Heart right ventricle (tissue), 16 donors: Measurements from ENCODE around the gene RIN3. TPM values are rescaled to one million over a fixed set of nuclear protein-coding genes. Genes with fewer than 3 reads are reported as not detected.
A peak's percentile ranks its signal among the peaks of the same experiment; 100 is the strongest.
"Not testable (repeated sequence)": the region's sequence is repeated elsewhere in the genome, so short reads cannot be mapped to it uniquely, and the experiment has no call there.

Experiments
- ATAC-seq, 8 donors: fragments of 200-7000 bp; cut with Tn5 transposase; one replicate each; pipeline ENCODE4 v1.9.1; 2020; ENCODE audit warnings: mild to moderate bottlenecking in 8 of 8, moderate library complexity in 8 of 8, moderate number of reproducible peaks in 1 of 8
- DNase-seq, 2 donors: peaks; one replicate each; pipeline ENCODE4 v3.0.0-alpha.2; 2020
- H3K27ac ChIP-seq, 10 donors: fragments of 200-600 bp; sonication (generic) in 2 of 10; one replicate each; pipeline versions ENCODE4 v1.5.0 to v1.8.0; 2020 to 2022; ENCODE audit warnings: mild to moderate bottlenecking in 3 of 10
- H3K27me3 ChIP-seq, 7 donors: fragments of 200-600 bp; one replicate each; pipeline ENCODE4 v1.8.0; 2021 to 2022; ENCODE audit warnings: mild to moderate bottlenecking in 2 of 7
- H3K36me3 ChIP-seq, 9 donors: fragments of 200-600 bp; sonication (generic) in 1 of 9; one replicate each; pipeline versions ENCODE4 v1.5.0 to v1.8.0; 2020 to 2022; ENCODE audit warnings: mild to moderate bottlenecking in 2 of 9
- H3K4me1 ChIP-seq, 9 donors: fragments of 200-600 bp; sonication (generic) in 1 of 9; one replicate each; pipeline versions ENCODE4 v1.5.0 to v1.8.0; 2020 to 2022; ENCODE audit warnings: mild to moderate bottlenecking in 4 of 9
- H3K4me3 ChIP-seq, 10 donors: fragments of 200-600 bp; sonication (generic) in 2 of 10; one replicate each; pipeline versions ENCODE4 v1.5.0 to v1.8.0; 2020 to 2022; ENCODE audit warnings: mild to moderate bottlenecking in 7 of 10, moderate library complexity in 2 of 10
- H3K9me3 ChIP-seq, 11 donors: fragments of 200-600 bp in 10 of 11; sonication (generic) in 2 of 11; one replicate each; pipeline versions ENCODE4 v1.5.0 to v1.8.0; 2013 to 2022; ENCODE audit warnings: mild to moderate bottlenecking in 2 of 11, control low read depth in 1 of 11, moderate library complexity in 1 of 11
- WGBS, 2 donors: extraction: QIAGEN DNeasy Blood & Tissue Kit; methylation state at CpG; one replicate each; pipeline ENCODE4 v1.1.7; 2013; ENCODE audit warnings: inconsistent platforms in 1 of 2; 5-methylcytosine and 5-hydroxymethylcytosine counted together
- intact Hi-C, 10 donors: fragments of 100-400 bp; cut with DNase I; formaldehyde crosslinking; loops; one replicate each; pipeline versions ENCODE4 v1.11.1 to v1.14.2; 2022
- polyA plus RNA-seq, 2 donors: library from polyadenylated mRNA; stranded (reverse); fragments of 200-250 nt; gene quantifications; one replicate each; pipeline ENCODE4 v1.2.3, GENCODE V29; 2013
- total RNA-seq, 10 donors: library from RNA; stranded (reverse); fragmentation: NEBNext Ultra II Directional in 3 of 10; extraction: Animal tissue kit (Norgen Biotek cat#: 25700) in 3 of 10; gene quantifications; one replicate each; pipeline versions ENCODE4 v1.2.1 to v1.2.4, GENCODE V29; 2021 to 2023
- TF ChIP-seq, protein P1 (sequence below), 9 donors: fragments of 200-600 bp; sonication (generic) in 2 of 9; IDR thresholded peaks; one replicate each; pipeline versions ENCODE4 v1.5.0 to v1.8.0; 2021 to 2022; ENCODE audit warnings: antibody characterized with exemption in 9 of 9, mild to moderate bottlenecking in 5 of 9, moderate library complexity in 1 of 9
- donor health status: Arrhythmogenic right ventricular cardiomyopathy.
- donor health status: ischemic (EF 13 %, LVEDD 7.1; RV severe dilation, severe dysfunction).
- donor health status: healthy with polysubstance abuse.
- donor health status: DM: no; HTN: yes; CAD: no.
- donor health status: DM: no; HTN: no; CAD: no.
- donor health status: ischemic (EF 25% LVEDD 6.9; RV normal size, moderate dysfunction).
- donor health status: ischemic (EF 25% LVEDD 5.7; RV mildly dilated, moderate dysfunction).
- donor health status: healthy.
- donor health status: DM: yes; HTN: yes; CAD: no.
- donor health status: Ischemic cardiomyopathy.
- donor health status: ischemic (EF 35%, LVEDD 5.7; RV mildly dilated, moderate dysfunction).
- donor health status: nonischemic (EF 11% LVEDD 7.7; RV severe dilation, severe dysfunction).
- donor health status: DM: yes; HTN: yes; CAD: no.
- donor health status: PGD.
- donor health status: ischemic (EF 29% LVEDD 5.4; RV normal size, mild dysfunction).
- donor health status: nonischemic (EF 23%, LVEDD 6.1; RV moderate dilation, normal function).

RIN3 gene
- total and polyA plus RNA-seq, 12 donors = 7.2 to 24.0 (median 12.2) TPM

DNA sequence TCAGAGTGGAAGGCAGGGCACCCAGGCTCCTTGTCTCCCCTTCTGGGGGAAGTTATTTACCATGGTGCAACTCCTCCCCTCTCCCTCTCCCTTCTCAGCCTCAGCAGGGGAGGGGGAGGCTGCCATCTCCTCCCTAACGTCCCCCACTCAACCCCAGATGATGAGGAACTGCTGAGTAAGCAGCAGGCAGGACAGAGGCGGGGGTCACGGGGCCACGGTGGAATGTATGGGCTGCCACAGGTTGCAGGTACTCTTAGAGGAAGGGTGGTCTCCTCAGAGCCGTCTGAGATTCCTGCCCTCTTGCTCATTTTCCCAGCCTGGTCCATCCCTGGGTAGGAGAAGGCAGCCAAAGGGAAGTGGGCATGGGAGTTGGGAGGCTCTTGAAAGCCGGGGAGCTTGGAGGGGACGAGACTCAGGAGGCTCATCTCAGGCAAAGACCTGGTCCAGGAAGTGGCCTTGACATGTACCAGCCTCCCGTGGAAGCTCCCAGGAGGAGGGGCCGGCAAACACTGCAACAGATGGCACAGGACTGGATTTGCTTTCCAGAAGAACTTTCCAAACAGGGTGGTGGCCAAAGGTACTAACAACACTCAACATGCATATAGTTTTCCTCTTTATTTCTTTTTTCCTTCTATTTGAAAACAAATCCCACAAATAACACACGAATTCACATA is 19.0 kb downstream of the RIN3 start:
- peak in 1 of 8 donors; percentile 3 for ATAC-seq
- intact Hi-C loops = no loop called here

DNA sequence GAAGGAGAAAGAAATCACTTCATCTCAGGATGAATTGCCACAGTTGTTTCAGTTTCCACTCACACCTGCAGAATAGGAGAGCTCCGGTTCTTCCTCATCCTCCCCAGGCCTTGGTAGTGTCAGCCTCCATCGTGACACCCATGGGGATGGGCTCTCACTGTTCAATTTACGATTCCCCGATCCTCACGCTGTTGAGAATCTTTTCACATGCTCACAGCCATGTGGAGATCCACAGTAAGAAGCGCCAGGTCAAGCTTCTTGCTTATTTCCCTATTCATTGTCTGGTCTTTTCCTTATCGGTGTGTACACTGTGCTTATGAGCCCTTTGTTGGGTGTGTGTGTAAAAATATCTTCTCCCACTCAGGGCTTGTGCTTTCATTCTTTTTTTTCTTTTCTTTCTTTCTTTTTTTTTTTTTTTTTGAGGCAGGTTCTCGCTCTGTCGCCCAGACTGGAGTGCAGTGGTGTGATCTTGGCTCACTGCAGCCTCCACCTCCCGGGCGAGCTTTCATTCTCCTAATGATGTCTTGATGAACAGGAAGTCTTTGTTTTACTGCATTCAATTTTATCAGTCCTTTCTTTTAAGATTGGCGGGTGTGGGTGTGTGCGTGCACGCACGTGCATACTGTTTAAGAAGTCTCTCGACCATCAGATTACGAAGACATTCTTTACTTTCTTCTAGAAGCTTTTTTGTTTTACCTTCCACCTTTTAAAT is 21.5 kb downstream of the RIN3 start:
- ATAC-seq (no peak), DNase-seq (no peak)
- no peaks in the 10 kb centered on the region for H3K27me3 ChIP-seq
- intact Hi-C loops = no loop called here
- peak overlapping the region in 1 of 10 donors; percentile 36 for H3K27ac ChIP-seq
- 45 to 46% methylated on average over 17 of the region's 17 CpGs for WGBS, 2 donors
- H3K4me1 ChIP-seq = peaks cover 7 to 65% (median 37%) of the 10 kb centered on the region in 9 donors
- no peaks in the 10 kb centered on the region for H3K9me3 ChIP-seq
- no peak overlapping the region for H3K4me3 ChIP-seq
- no peaks in the 10 kb centered on the region for H3K36me3 ChIP-seq
- TF ChIP-seq, protein P1, sequence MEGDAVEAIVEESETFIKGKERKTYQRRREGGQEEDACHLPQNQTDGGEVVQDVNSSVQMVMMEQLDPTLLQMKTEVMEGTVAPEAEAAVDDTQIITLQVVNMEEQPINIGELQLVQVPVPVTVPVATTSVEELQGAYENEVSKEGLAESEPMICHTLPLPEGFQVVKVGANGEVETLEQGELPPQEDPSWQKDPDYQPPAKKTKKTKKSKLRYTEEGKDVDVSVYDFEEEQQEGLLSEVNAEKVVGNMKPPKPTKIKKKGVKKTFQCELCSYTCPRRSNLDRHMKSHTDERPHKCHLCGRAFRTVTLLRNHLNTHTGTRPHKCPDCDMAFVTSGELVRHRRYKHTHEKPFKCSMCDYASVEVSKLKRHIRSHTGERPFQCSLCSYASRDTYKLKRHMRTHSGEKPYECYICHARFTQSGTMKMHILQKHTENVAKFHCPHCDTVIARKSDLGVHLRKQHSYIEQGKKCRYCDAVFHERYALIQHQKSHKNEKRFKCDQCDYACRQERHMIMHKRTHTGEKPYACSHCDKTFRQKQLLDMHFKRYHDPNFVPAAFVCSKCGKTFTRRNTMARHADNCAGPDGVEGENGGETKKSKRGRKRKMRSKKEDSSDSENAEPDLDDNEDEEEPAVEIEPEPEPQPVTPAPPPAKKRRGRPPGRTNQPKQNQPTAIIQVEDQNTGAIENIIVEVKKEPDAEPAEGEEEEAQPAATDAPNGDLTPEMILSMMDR (IDR thresholded peaks at IDR 0.05) = no peak

More for the DNA sequence above, 19.0 kb downstream of the RIN3 start:
- H3K27ac ChIP-seq = peak overlapping the region in 1 of 10 donors; percentile 73
- TF ChIP-seq, protein P1 (IDR thresholded peaks at IDR 0.05) = no peak
- no peak for DNase-seq
- peaks cover 0 to 55% (median 13%) of the 10 kb centered on the region in 9 donors for H3K4me1 ChIP-seq
- no peaks in the 10 kb centered on the region for H3K9me3 ChIP-seq
- H3K36me3 ChIP-seq = no peaks in the 10 kb centered on the region
- no peak overlapping the region for H3K4me3 ChIP-seq
- no peaks in the 10 kb centered on the region for H3K27me3 ChIP-seq
- 58 to 65% methylated on average over 10 of the region's 10 CpGs for WGBS, 2 donors

DNA sequence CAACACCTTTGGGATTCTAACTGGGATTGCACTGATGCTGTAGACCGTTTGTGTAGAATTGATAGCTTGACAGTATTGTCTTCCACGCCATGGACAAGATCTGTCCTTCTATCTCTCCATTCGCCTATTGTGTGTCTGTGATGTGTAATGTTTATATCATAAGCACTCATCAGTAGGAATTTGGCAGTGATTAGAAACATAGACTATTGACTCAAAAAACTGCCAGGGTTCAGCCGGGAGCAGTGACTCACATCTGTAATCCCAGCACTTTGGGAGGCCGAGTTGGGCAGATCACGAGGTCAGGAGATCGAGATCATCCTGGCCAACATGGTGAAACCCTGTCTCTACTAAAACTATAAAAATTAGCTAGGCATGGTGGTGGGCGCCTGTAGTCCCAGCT is 22.6 kb downstream of the RIN3 start:
- Histone ChIP-seq H3K27ac (peak overlapping the region in 1 of 10 donors; percentile 10), H3K4me1 (peaks cover 11 to 67% (median 48%) of the 10 kb centered on the region in 9 donors)
- intact Hi-C loops, ATAC-seq, H3K27me3 ChIP-seq, H3K9me3 ChIP-seq, H3K36me3 ChIP-seq, DNase-seq, H3K4me3 ChIP-seq: not testable (repeated sequence)
- WGBS, 2 donors = 57 to 61% methylated on average over 8 of the region's 8 CpGs

DNA sequence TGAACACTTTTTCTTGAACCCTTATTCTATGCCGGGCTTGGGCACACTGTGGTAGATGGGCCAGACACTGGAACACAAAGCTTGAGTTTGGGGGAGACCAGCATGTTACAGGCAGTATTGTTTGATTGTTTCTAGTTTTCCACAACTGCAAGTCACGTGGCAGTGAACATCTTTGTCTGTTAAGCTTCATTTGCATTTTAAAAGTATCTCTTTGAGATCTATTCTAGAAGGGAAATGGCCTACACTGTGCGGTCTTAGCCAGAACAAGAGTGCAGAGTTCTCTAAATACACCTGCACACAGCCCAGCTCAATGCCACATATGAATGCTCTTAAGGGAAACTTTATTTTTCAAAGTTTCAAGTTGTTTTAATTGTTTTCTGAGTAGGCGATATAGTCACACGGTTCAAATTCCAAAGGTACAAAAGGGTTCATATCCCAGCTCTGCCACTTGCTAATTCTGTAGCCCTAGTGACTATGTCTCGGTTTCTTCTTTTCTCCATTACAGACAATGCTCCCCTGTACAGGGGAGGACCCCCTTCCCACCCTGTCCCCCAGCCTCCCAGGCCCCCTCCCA is 24.9 kb downstream of the RIN3 start:
- DNase-seq (no peak), ATAC-seq (no peak)
- no peaks in the 10 kb centered on the region for H3K9me3 ChIP-seq
- WGBS, 2 donors = 82 to 90% methylated on average over 6 of the region's 6 CpGs
- no peak overlapping the region for H3K4me3 ChIP-seq
- intact Hi-C loops = no loop called here
- H3K27me3 ChIP-seq = no peaks in the 10 kb centered on the region
- H3K36me3 ChIP-seq = no peaks in the 10 kb centered on the region
- peak overlapping the region in 7 of 10 donors; percentile 82 to 94 (median 86) for H3K27ac ChIP-seq
- H3K4me1 ChIP-seq = peaks cover 12 to 55% (median 48%) of the 10 kb centered on the region in 9 donors
- TF ChIP-seq, protein P1 (IDR thresholded peaks at IDR 0.05) = no peak
